Measurements from ENCODE around the gene SMAD3.

SMAD3 gene

GRCh38 chr15:67097424-67097823, 32.0 kb downstream of the SMAD3 start:
- no peak for DNase-seq (ENCODE audit: low spot score)

- DNase-seq (ENCODE audit: low spot score), result peak; percentile 79
Observed at GRCh38 chr15:67097930-67098740, 32.7 kb downstream of the SMAD3 start.

GRCh38 chr15:67098768-67099282, 33.4 kb downstream of the SMAD3 start:
- DNase-seq (ENCODE audit: low spot score), result no peak

GRCh38 chr15:67100124-67100791, 34.9 kb downstream of the SMAD3 start:
- no peak for DNase-seq (ENCODE audit: low spot score)

GRCh38 chr15:67100801-67101581, 35.6 kb downstream of the SMAD3 start:
- DNase-seq (ENCODE audit: low spot score), result no peak

- no peak for DNase-seq (ENCODE audit: low spot score)
Observed at GRCh38 chr15:67101911-67102598, 36.7 kb downstream of the SMAD3 start.

- DNase-seq (ENCODE audit: low spot score), result no peak
Observed at GRCh38 chr15:67102599-67102929, 37.2 kb downstream of the SMAD3 start.

GRCh38 chr15:67103021-67103420, 37.6 kb downstream of the SMAD3 start:
- no peak for DNase-seq (ENCODE audit: low spot score)

- no peak for DNase-seq (ENCODE audit: low spot score)
Observed at GRCh38 chr15:67103432-67103831, 38.0 kb downstream of the SMAD3 start.

- no peak for DNase-seq (ENCODE audit: low spot score)
Observed at GRCh38 chr15:67103869-67104268, 38.5 kb downstream of the SMAD3 start.

- DNase-seq (ENCODE audit: low spot score), result no peak
Observed at GRCh38 chr15:67104510-67104909, 39.1 kb downstream of the SMAD3 start.

GRCh38 chr15:67105065-67105951, 39.9 kb downstream of the SMAD3 start:
- peak; percentile 92 for DNase-seq (ENCODE audit: low spot score)

- no peak for DNase-seq (ENCODE audit: low spot score)
Observed at GRCh38 chr15:67105991-67106763, 40.8 kb downstream of the SMAD3 start.

GRCh38 chr15:67106764-67107013, 41.3 kb downstream of the SMAD3 start:
- DNase-seq (ENCODE audit: low spot score), result no peak

GRCh38 chr15:67107014-67107812, 41.8 kb downstream of the SMAD3 start:
- DNase-seq (ENCODE audit: low spot score), result peak; percentile 89

- no peak for DNase-seq (ENCODE audit: low spot score)
Observed at GRCh38 chr15:67108122-67108961, 42.9 kb downstream of the SMAD3 start.

- DNase-seq (ENCODE audit: low spot score), result peak; percentile 77
Observed at GRCh38 chr15:67109141-67110034, 44.0 kb downstream of the SMAD3 start.

GRCh38 chr15:67110361-67110781, 45.0 kb downstream of the SMAD3 start:
- DNase-seq (ENCODE audit: low spot score), result no peak
